Prostate gland (tissue), 2 donors: ENCODE data around the gene AGXT2.

Experiments
- POLR2A ChIP-seq: fragments of 450-650 bp; IDR thresholded peaks from one replicate; pipeline ENCODE4 v1.6.1; 2016; ENCODE audit warnings: antibody characterized with exemption, mild to moderate bottlenecking
- POLR2AphosphoS5 ChIP-seq: sonication (generic); formaldehyde crosslinking; IDR thresholded peaks from one replicate; pipeline ENCODE4 v1.6.1; 2017; ENCODE audit warnings: antibody characterized with exemption
- TF ChIP-seq, protein P1 (sequence below), 4 experiments: fragments of 200-600 bp in 2 of 4; fragments of 450-650 bp in 2 of 4; sonication (generic) in 2 of 4; IDR thresholded peaks; 1 replicate in 3 of 4; 2 replicates in 1 of 4; pipeline ENCODE4 v1.5.1; 2016 to 2019; ENCODE audit warnings: antibody characterized with exemption in 4 of 4, mild to moderate bottlenecking in 2 of 4, moderate library complexity in 2 of 4

- TF ChIP-seq, protein P1, sequence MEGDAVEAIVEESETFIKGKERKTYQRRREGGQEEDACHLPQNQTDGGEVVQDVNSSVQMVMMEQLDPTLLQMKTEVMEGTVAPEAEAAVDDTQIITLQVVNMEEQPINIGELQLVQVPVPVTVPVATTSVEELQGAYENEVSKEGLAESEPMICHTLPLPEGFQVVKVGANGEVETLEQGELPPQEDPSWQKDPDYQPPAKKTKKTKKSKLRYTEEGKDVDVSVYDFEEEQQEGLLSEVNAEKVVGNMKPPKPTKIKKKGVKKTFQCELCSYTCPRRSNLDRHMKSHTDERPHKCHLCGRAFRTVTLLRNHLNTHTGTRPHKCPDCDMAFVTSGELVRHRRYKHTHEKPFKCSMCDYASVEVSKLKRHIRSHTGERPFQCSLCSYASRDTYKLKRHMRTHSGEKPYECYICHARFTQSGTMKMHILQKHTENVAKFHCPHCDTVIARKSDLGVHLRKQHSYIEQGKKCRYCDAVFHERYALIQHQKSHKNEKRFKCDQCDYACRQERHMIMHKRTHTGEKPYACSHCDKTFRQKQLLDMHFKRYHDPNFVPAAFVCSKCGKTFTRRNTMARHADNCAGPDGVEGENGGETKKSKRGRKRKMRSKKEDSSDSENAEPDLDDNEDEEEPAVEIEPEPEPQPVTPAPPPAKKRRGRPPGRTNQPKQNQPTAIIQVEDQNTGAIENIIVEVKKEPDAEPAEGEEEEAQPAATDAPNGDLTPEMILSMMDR (IDR thresholded peaks at IDR 0.05): no peak
- TF ChIP-seq POLR2AphosphoS5 (no peak), POLR2A (no peak)
These were observed 25.4 kb upstream of the AGXT2 start for GRCh38 chr5:35073160-35073559.
